SU-DHL-6 (cell line): ENCODE measurements around the gene KCNH3.

Source experiments
- H2AFZ ChIP-seq: fragments of 200-600 bp; sonication (generic); 2 replicates; pipeline ENCODE4 v1.6.1; 2014; ENCODE audit warnings: low read depth, mild to moderate bottlenecking, moderate library complexity, mixed read lengths, antibody characterized with exemption, low read length; ENCODE audit not compliant: severe bottlenecking
- H3F3A ChIP-seq: fragments of 200-600 bp; shearing (Covaris generic); 2 replicates; pipeline ENCODE4 v1.6.0; 2016; ENCODE audit warnings: antibody characterized with exemption, mild to moderate bottlenecking; ENCODE audit not compliant: insufficient read depth
- H3K27ac ChIP-seq: fragments of 200-600 bp; sonication (generic); 2 replicates; pipeline ENCODE4 v1.5.1; 2016; ENCODE audit warnings: low read depth, mild to moderate bottlenecking, low read length, moderate library complexity, mixed read lengths
- H3K27me3 ChIP-seq: fragments of 200-600 bp; sonication (generic), shearing (Covaris generic); 2 replicates; pipeline ENCODE4 v1.6.0; 2014; ENCODE audit warnings: mild to moderate bottlenecking, low read length
- H3K36me3 ChIP-seq: fragments of 200-600 bp; sonication (generic); 2 replicates; pipeline ENCODE4 v1.6.1; 2014; ENCODE audit warnings: mild to moderate bottlenecking, low read length, mixed read lengths
- H3K4me2 ChIP-seq: fragments of 300-600, 200-600 bp; shearing (Covaris generic), sonication (generic); 2 replicates; pipeline ENCODE4 v1.6.0; 2014; ENCODE audit warnings: low read length, low read depth, mild to moderate bottlenecking; ENCODE audit not compliant: poor library complexity, severe bottlenecking
- H3K4me3 ChIP-seq: fragments of 200-600 bp; sonication (generic); 2 replicates; pipeline ENCODE4 v1.5.1; 2014; ENCODE audit warnings: antibody characterized with exemption, low read length, mild to moderate bottlenecking, mixed read lengths; ENCODE audit not compliant: insufficient read depth, poor library complexity, severe bottlenecking
- H3K79me2 ChIP-seq: fragments of 200-600 bp; sonication (generic); 2 replicates; pipeline ENCODE4 v1.6.1; 2014; ENCODE audit warnings: mild to moderate bottlenecking, low read length, moderate library complexity; ENCODE audit not compliant: insufficient read depth
- H3K9ac ChIP-seq: fragments of 200-600 bp; sonication (generic); 2 replicates; pipeline ENCODE4 v1.7.0; 2014; ENCODE audit warnings: mild to moderate bottlenecking, low read length
- H3K9me2 ChIP-seq: fragments of 200-600 bp; sonication (generic); replicated peaks from 2 replicates; pipeline ENCODE4 v1.6.1; 2014; ENCODE audit warnings: low read length; ENCODE audit not compliant: insufficient read depth
- H3K9me3 ChIP-seq: fragments of 200-600 bp; sonication (generic); 2 replicates; pipeline ENCODE4 v1.6.1; 2014; ENCODE audit warnings: low read length, mixed read lengths; ENCODE audit not compliant: insufficient read depth
- H4K20me1 ChIP-seq: fragments of 200-600 bp; sonication (generic); 2 replicates; pipeline ENCODE4 v1.6.1; 2014; ENCODE audit warnings: low read depth, mild to moderate bottlenecking, antibody characterized with exemption, low read length, moderate library complexity, mixed read lengths
- CTCF ChIP-seq: fragments of 200-600 bp; sonication (generic); IDR thresholded peaks from one replicate; pipeline ENCODE4 v1.5.1; 2017; ENCODE audit warnings: antibody characterized with exemption, mild to moderate bottlenecking, low read length, moderate library complexity; ENCODE audit not compliant: insufficient read depth, poor library complexity, severe bottlenecking
- EZH2phosphoT487 ChIP-seq: fragments of 200-600 bp; sonication (generic), shearing (Covaris generic); conservative IDR thresholded peaks from 2 replicates; pipeline ENCODE4 v1.6.1; 2018; ENCODE audit warnings: mild to moderate bottlenecking, antibody characterized with exemption, low read length, moderate library complexity, mixed read lengths

Gene KCNH3

DNA sequence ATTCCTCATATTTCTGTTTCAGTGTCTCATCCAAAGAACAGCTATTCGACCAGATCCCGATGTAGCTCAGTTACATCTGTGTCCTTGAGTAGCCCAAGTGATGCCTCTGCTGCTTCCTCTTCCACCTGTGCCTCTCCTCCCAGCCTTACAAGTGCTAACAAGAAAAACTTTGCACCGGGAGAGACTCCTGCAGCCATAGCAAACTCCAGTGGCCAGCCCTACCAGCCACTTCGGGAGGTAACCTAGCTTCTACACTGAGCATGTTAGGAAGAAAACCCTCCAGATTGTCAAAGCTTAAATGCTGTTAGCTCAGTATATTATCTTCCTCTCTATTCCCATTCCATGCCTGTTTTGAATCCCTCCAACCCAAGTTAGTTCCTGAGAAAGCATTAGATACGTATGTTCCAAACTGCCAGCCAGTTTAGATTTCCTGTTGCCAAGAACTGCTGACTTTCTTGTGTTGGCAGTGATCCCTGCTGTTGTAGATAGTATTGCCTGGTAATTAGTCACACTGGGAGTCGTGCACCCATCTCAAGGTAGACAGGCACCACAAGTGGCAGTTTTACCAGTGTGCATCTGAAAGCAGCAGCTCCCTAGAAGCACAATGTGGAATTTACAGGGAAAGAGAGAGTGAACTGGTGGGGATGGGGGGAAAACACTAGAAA, 14.0 kb upstream of the KCNH3 start:
- H3K79me2 ChIP-seq = no peaks in the 10 kb centered on the region
- TF ChIP-seq CTCF (no peak), EZH2phosphoT487 (no peak)
- H3K27ac ChIP-seq = no peak overlapping the region
- no peak overlapping the region for H3K4me3 ChIP-seq
- no peak overlapping the region for H2AFZ ChIP-seq
- H3F3A ChIP-seq = 0 out of 2 replicates have a peak, but pooled peaks cover 4% of the 10 kb centered on the region
- no peak overlapping the region for H3K9ac ChIP-seq
- peaks cover 4% of the 10 kb centered on the region; the same call in 1 of the 2 replicates for H3K36me3 ChIP-seq
- no peaks in the 10 kb centered on the region for H4K20me1 ChIP-seq
- no peaks in the 10 kb centered on the region for H3K27me3 ChIP-seq
- no peaks in the 10 kb centered on the region for H3K9me2 ChIP-seq
- H3K4me2 ChIP-seq = no peak overlapping the region
- no peaks in the 10 kb centered on the region for H3K9me3 ChIP-seq

- Histone ChIP-seq H3K4me3 (no peak overlapping the region), H3K4me2 (no peak overlapping the region), H3K27me3 (no peaks in the 10 kb centered on the region), H3K9me3 (no peaks in the 10 kb centered on the region), H2AFZ (no peak overlapping the region), H3K79me2 (no peaks in the 10 kb centered on the region), H4K20me1 (no peaks in the 10 kb centered on the region), H3K9ac (no peak overlapping the region), H3K36me3 (peaks cover 4% of the 10 kb centered on the region; the same call in 1 of the 2 replicates), H3K27ac (no peak overlapping the region), H3F3A (0 out of 2 replicates have a peak, but pooled peaks cover 4% of the 10 kb centered on the region), H3K9me2 (no peaks in the 10 kb centered on the region)
- TF ChIP-seq EZH2phosphoT487 (no peak), CTCF (no peak)
These were observed 12.9 kb upstream of the KCNH3 start for GRCh38 chr12:49525942-49526341.

DNA sequence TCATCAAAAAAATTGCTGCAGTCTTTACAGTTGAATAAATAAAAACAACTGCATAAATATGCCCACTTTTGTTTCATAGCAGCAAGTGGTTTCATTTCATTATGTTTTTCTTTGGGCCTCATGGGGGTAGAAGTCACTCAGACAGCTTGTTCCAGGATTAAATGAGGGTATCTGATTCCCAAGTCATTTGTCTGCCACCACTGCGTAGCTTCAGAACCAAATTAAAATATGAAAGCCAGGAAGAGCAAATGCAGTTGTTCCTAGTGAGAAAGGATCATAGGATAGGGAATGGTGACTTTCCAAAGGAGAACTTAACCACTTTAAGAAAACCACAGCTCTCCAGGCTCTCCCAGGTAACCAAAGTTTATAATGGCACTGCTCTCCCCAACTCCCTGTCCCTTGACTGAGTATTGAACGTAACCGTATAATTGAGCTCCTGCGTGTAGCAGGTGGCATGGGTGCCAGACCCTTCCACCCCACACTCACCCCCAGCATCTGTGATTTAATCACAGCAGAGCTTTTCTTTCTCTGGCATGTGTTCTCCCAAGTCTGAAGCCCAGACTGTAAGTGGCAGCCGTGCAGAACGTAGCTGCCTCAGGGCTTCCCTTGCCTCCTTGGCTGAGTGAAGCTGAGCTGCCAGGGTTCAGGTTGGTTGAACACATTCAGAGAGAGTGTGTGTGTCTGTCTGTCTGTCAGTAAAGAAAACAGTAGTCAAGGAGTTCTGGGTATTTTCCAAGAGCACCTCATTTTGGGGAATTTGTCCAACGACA, 11.3 kb upstream of the KCNH3 start:
- no peaks in the 10 kb centered on the region for H3K9me2 ChIP-seq
- H3K9me3 ChIP-seq = no peaks in the 10 kb centered on the region
- no peak overlapping the region for H3K4me2 ChIP-seq
- H3K27ac ChIP-seq = no peak overlapping the region
- H4K20me1 ChIP-seq = no peaks in the 10 kb centered on the region
- no peaks in the 10 kb centered on the region for H3K27me3 ChIP-seq
- H3F3A ChIP-seq = 0 out of 2 replicates have a peak, but pooled peaks cover 4% of the 10 kb centered on the region
- no peak overlapping the region for H3K9ac ChIP-seq
- no peak overlapping the region for H2AFZ ChIP-seq
- no peaks in the 10 kb centered on the region for H3K79me2 ChIP-seq
- peaks cover under 1% of the 10 kb centered on the region; the same call in 1 of the 2 replicates for H3K36me3 ChIP-seq
- TF ChIP-seq CTCF = no peak
- no peak overlapping the region for H3K4me3 ChIP-seq
